ENCODE results near the gene ZFP42.

The ZFP42 gene

DNA sequence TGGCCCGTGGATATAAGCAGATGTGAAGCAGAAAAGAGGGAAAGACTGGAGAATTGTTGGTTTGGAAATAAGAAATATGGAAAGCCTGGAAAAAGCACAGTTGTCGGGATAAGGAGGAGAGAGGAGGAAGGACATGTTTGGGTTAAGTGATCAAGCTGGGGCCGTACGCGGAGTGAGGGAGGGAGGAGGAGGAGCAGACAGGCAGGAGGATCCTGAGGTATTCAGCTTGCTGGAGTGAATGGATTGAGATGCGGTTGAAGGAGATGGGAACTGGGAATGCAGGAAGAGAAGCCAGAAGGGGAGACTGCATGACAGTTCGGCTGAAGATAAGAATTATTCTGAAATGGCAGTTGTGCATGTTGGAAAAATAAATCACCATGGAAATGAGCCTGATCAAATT lies 21.2 kb downstream of the ZFP42 start:
- H3K4me3 ChIP-seq (ENCODE audit: low read depth, low read length) = no peak overlapping the region
- DNase-seq (ENCODE audit: low read depth) = no peak
- TF ChIP-seq, protein P1, sequence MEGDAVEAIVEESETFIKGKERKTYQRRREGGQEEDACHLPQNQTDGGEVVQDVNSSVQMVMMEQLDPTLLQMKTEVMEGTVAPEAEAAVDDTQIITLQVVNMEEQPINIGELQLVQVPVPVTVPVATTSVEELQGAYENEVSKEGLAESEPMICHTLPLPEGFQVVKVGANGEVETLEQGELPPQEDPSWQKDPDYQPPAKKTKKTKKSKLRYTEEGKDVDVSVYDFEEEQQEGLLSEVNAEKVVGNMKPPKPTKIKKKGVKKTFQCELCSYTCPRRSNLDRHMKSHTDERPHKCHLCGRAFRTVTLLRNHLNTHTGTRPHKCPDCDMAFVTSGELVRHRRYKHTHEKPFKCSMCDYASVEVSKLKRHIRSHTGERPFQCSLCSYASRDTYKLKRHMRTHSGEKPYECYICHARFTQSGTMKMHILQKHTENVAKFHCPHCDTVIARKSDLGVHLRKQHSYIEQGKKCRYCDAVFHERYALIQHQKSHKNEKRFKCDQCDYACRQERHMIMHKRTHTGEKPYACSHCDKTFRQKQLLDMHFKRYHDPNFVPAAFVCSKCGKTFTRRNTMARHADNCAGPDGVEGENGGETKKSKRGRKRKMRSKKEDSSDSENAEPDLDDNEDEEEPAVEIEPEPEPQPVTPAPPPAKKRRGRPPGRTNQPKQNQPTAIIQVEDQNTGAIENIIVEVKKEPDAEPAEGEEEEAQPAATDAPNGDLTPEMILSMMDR (IDR thresholded peaks at IDR 0.05; ENCODE audit: insufficient read depth, low read depth, low read length, missing control alignments) = no peak

DNA sequence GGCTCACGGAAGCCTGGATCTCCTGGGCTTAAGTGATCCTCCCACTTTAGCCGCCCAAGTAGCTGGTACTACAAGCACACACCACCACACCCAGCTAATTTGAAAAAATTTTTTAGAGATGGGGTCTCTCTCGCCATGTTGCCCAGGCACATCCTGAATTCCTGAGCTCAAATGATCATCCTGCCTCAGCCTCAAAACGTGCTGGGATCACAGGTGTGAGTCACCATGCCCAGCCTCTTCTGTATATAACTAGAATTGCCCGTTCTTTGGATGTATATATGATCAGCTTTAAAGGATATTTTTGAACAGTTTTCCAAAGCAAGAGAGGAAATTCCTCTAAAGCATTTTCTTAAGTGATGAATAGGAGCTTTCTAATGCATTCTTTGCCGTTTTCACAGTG lies 22.7 kb downstream of the ZFP42 start:
- TF ChIP-seq, protein P1 (IDR thresholded peaks at IDR 0.05; ENCODE audit: insufficient read depth, low read depth, low read length, missing control alignments) = no peak
- H3K4me3 ChIP-seq (ENCODE audit: low read depth, low read length) = no peak overlapping the region
- DNase-seq (ENCODE audit: low read depth) = no peak

DNA sequence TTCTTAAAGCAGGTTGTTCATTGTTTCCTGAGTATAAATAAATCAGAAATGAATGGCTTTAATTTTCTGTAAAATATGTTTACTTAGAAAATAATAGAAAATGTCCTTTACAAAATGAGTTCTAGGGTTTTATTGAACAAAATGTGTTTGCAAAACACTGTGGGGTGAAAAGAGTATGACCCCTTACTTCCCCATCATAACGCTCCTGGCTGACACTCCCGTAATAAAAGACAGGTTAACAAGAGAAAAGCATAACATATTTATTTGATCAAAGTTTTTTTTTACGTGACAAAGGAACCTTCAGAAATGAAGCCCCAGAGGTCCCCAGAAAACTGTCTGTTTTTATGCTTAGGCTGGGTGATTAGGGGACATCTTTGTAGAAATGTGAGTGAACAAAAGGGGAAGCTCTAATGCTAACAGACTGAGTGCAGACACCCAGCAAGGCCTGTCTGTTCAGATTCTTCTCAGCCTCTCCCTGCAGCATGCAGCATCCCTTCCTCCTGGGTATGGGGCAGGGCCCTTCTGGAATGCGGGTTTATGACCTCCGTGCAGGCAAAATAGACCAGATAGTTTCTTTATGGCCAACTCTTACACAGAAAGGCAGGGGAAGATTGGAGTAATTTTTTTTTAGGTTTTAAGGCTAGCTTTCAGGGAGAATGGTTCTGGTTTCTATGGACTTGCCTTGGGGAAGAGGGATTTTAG lies 26.1 kb downstream of the ZFP42 start:
- TF ChIP-seq, protein P1 (IDR thresholded peaks at IDR 0.05; ENCODE audit: insufficient read depth, low read depth, low read length, missing control alignments) = no peak
- no peak for DNase-seq (ENCODE audit: low read depth)
- H3K4me3 ChIP-seq (ENCODE audit: low read depth, low read length) = no peak overlapping the region

DNA sequence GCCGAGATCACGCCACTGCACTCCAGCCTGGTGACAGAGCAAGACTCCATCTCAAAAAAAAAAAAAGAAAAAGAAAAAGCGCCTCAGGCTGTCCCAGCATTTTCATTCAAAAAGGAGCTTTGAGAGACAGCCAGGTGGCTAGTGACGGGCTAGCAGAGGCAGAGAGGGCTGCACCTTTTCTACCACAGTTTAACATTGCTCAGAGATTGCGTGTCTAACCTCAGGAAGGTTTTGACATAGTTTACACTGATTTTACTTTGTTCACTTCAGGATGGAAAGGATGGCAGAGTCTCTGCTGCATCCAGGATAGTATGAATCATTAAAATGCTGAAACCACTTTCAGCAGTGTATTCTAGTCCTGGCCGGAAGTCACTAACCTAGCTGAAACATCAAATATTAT lies 28.1 kb downstream of the ZFP42 start:
- no peak for DNase-seq (ENCODE audit: low read depth)
- TF ChIP-seq, protein P1 (IDR thresholded peaks at IDR 0.05; ENCODE audit: insufficient read depth, low read depth, low read length, missing control alignments) = no peak
- H3K4me3 ChIP-seq (ENCODE audit: low read depth, low read length) = no peak overlapping the region

DNA sequence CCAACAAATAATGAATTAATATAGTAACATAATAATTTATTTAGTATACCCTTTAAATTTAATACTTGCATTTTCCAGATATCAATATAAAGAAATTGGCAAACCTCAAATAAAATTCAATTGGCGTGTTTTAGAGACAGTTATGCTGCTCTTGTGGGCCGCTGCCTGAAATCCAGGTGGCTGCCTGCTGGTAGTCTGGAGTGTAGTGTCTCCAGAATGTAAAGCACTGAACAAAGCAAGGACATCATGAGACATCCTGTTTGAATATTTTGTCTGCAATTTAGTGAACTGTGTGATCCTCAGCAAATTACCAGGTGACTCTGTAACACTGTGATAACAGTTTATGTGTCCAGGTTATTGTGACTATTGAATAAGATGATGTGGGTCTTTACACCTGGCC lies 29.9 kb downstream of the ZFP42 start:
- no peak overlapping the region for H3K4me3 ChIP-seq (ENCODE audit: low read depth, low read length)
- TF ChIP-seq, protein P1 (IDR thresholded peaks at IDR 0.05; ENCODE audit: insufficient read depth, low read depth, low read length, missing control alignments) = no peak
- no peak for DNase-seq (ENCODE audit: low read depth)

DNA sequence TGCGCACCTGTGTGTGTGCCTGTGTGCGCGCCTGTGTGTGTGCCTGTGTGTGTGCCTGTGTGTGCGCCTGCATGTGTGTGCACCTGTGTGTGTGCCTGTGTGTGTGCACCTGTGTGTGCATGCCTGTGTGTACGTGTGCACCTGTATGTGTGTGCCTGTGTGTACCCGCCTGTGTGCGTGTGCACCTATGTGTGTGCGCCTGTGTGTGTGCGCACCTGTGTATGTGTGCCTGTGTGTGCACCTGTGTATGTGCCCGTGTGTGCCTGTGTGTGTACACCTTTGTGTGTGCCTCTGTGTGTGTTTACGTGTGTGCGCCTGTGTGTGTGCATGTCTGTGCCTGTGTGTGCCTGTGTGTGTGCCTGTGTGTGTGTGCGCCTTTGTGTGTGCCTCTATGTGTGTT lies 33.5 kb downstream of the ZFP42 start:
- TF ChIP-seq, protein P1 (IDR thresholded peaks at IDR 0.05; ENCODE audit: insufficient read depth, low read depth, low read length, missing control alignments) = no peak
- H3K4me3 ChIP-seq (ENCODE audit: low read depth, low read length) = no peak overlapping the region
- no peak for DNase-seq (ENCODE audit: low read depth)

DNA sequence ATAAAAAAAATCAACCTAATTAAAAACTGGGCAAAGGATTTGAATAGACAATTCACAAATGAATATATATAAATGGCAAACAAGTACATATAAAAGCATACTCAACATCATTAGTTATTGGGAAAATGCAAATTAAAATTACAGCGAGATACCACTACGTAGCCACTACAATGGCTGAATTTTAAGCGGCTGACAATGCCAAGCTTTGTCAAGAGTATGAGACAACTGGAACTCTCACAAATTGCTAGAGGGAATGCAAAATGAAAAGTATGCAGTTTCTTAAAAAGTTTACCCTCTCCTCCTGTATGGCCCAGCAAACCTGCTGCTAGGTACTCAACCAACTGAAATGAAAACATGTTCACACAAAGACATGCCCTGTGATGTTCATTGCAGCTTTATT lies 34.8 kb downstream of the ZFP42 start:
- no peak for DNase-seq (ENCODE audit: low read depth)

More for the DNA sequence above, 34.8 kb downstream of the ZFP42 start:
- TF ChIP-seq, protein P1 (IDR thresholded peaks at IDR 0.05; ENCODE audit: insufficient read depth, low read depth, low read length, missing control alignments) = no peak
- H3K4me3 ChIP-seq (ENCODE audit: low read depth, low read length) = no peak overlapping the region

Data from GM12865 (cell line).